Right lobe of liver (tissue), 4 donors: ENCODE measurements around the gene TBC1D5.

ENCODE experiments used
- CTCF ChIP-seq, 4 donors: fragments of 200-600 bp in 3 of 4; fragments of 450-650 bp in 1 of 4; IDR thresholded peaks; one replicate each; pipeline versions ENCODE4 v1.5.1 to v1.8.0; 2016 to 2022; ENCODE audit warnings: antibody characterized with exemption in 4 of 4, mild to moderate bottlenecking in 2 of 4
- POLR2A ChIP-seq: fragments of 450-650 bp; IDR thresholded peaks from one replicate; pipeline ENCODE4 v1.6.1; 2017; ENCODE audit warnings: antibody characterized with exemption, mild to moderate bottlenecking
- donor health status: DM: no; HTN: no; CAD: no.
- donor health status: DM: no; HTN: no; CAD: no.
- donor health status: DM: no; HTN: yes; CAD: no.

GRCh38 chr3:17640466-17640865, 102.0 kb downstream of the TBC1D5 start:
- TF ChIP-seq CTCF (IDR thresholded peaks at IDR 0.05) (no peak), POLR2A (no peak)
